DOHH2 (cell line): ENCODE data around the gene RAMP3.

ENCODE experiments used
- H3F3A ChIP-seq: fragments of 200-600 bp; sonication (generic), shearing (Covaris generic); 2 replicates; pipeline ENCODE4 v1.6.0; 2016; ENCODE audit warnings: antibody characterized with exemption, mild to moderate bottlenecking; ENCODE audit not compliant: control insufficient read depth, insufficient read depth
- H3K27ac ChIP-seq: fragments of 200-600 bp; sonication (generic); 2 replicates; pipeline ENCODE4 v1.5.1; 2014; ENCODE audit warnings: low read depth, mild to moderate bottlenecking, low read length, moderate library complexity
- H3K27me3 ChIP-seq: fragments of 200-600 bp; sonication (generic); 2 replicates; pipeline ENCODE4 v1.6.1; 2014; ENCODE audit warnings: mild to moderate bottlenecking, low read length, mixed read lengths; ENCODE audit not compliant: control insufficient read depth
- H3K36me3 ChIP-seq: fragments of 200-600 bp; sonication (generic); 2 replicates; pipeline ENCODE4 v1.6.1; 2014; ENCODE audit warnings: mild to moderate bottlenecking, low read length, moderate library complexity, mixed read lengths; ENCODE audit not compliant: control insufficient read depth
- H3K4me1 ChIP-seq: fragments of 200-600 bp; sonication (generic); 2 replicates; pipeline ENCODE4 v1.6.1; 2014; ENCODE audit warnings: mild to moderate bottlenecking, low read length, mixed read lengths; ENCODE audit not compliant: control insufficient read depth
- H3K4me2 ChIP-seq: fragments of 200-600 bp; sonication (generic); 2 replicates; pipeline ENCODE4 v1.6.0; 2014; ENCODE audit warnings: mild to moderate bottlenecking, low read length, moderate library complexity
- H3K4me3 ChIP-seq: fragments of 200-600 bp; sonication (generic); 2 replicates; pipeline ENCODE4 v1.5.1; 2014; ENCODE audit warnings: mild to moderate bottlenecking, low read length, mixed read lengths
- H3K79me2 ChIP-seq: fragments of 200-600 bp; sonication (generic); 2 replicates; pipeline ENCODE4 v1.6.1; 2014; ENCODE audit warnings: mild to moderate bottlenecking, low read length, mixed read lengths; ENCODE audit not compliant: control insufficient read depth
- H3K9me2 ChIP-seq: fragments of 200-600 bp; sonication (generic); replicated peaks from 2 replicates; pipeline ENCODE4 v1.6.1; 2014; ENCODE audit warnings: mild to moderate bottlenecking, low read length, mixed read lengths; ENCODE audit not compliant: control insufficient read depth
- H3K9me3 ChIP-seq: fragments of 200-600 bp; sonication (generic); 2 replicates; pipeline ENCODE4 v1.6.1; 2014; ENCODE audit warnings: antibody characterized with exemption, low read length, mixed read lengths; ENCODE audit not compliant: control insufficient read depth, insufficient read depth
- H4K20me1 ChIP-seq: fragments of 200-600 bp; sonication (generic); 2 replicates; pipeline ENCODE4 v1.6.0; 2014; ENCODE audit warnings: low read depth, mild to moderate bottlenecking, antibody characterized with exemption, low read length, moderate library complexity; ENCODE audit not compliant: control insufficient read depth, insufficient read depth
- EZH2phosphoT487 ChIP-seq: fragments of 200-600 bp; sonication (generic); IDR thresholded peaks from 2 replicates; pipeline ENCODE4 v1.6.1; 2017; ENCODE audit warnings: borderline replicate concordance, mild to moderate bottlenecking, antibody characterized with exemption, low read length, moderate library complexity, mixed read lengths
- TF ChIP-seq, protein P1 (sequence below): fragments of 200-600 bp; sonication (generic); IDR thresholded peaks from one replicate; pipeline ENCODE4 v1.5.1; 2014; ENCODE audit warnings: antibody characterized with exemption, mild to moderate bottlenecking, low read depth, low read length; ENCODE audit not compliant: poor library complexity, severe bottlenecking

RAMP3 gene

DNA sequence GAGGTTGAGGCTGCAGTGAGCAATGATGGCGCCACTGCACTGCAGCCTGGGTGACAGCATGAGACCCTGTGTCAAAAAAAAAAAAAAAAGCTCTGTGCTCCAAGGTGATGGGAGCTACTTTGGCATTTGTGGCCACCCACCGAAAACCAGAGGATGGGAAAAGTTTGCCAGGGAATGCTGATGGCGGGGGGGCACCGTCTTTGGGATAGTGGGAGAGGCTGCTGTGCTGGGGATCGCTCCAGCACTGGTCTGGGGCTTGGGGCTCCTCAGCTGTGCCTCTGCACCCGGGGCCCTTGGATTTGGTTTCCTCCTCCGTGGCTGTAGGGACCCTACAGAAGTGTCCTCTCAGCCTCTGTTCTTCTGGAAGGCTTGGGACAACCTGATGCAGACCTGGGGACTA is 11.7 kb upstream of the RAMP3 start:
- TF ChIP-seq EZH2phosphoT487: no peak
- TF ChIP-seq, protein P1, sequence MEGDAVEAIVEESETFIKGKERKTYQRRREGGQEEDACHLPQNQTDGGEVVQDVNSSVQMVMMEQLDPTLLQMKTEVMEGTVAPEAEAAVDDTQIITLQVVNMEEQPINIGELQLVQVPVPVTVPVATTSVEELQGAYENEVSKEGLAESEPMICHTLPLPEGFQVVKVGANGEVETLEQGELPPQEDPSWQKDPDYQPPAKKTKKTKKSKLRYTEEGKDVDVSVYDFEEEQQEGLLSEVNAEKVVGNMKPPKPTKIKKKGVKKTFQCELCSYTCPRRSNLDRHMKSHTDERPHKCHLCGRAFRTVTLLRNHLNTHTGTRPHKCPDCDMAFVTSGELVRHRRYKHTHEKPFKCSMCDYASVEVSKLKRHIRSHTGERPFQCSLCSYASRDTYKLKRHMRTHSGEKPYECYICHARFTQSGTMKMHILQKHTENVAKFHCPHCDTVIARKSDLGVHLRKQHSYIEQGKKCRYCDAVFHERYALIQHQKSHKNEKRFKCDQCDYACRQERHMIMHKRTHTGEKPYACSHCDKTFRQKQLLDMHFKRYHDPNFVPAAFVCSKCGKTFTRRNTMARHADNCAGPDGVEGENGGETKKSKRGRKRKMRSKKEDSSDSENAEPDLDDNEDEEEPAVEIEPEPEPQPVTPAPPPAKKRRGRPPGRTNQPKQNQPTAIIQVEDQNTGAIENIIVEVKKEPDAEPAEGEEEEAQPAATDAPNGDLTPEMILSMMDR: no peak
- H3K9me3 ChIP-seq: peaks cover 3% of the 10 kb centered on the region; the same call in 1 of the 2 replicates
- peaks cover 29% of the 10 kb centered on the region for H3K27me3 ChIP-seq
- H3K79me2 ChIP-seq: no peaks in the 10 kb centered on the region
- H3K4me1 ChIP-seq: peaks cover 4% of the 10 kb centered on the region
- H4K20me1 ChIP-seq: no peaks in the 10 kb centered on the region
- no peak overlapping the region for H3K27ac ChIP-seq
- no peak overlapping the region for H3K4me3 ChIP-seq
- H3K9me2 ChIP-seq: no peaks in the 10 kb centered on the region
- H3F3A ChIP-seq: no peaks in the 10 kb centered on the region
- no peak overlapping the region for H3K4me2 ChIP-seq
- no peaks in the 10 kb centered on the region; the same call in 1 of the 2 replicates for H3K36me3 ChIP-seq

GRCh38 chr7:45146531-45147379 is 10.8 kb upstream of the RAMP3 start:
- Histone ChIP-seq H4K20me1 (no peaks in the 10 kb centered on the region), H3K9me2 (no peaks in the 10 kb centered on the region), H3K4me3 (no peak overlapping the region), H3K4me1 (no peaks in the 10 kb centered on the region), H3K36me3 (no peaks in the 10 kb centered on the region), H3K9me3 (no peaks in the 10 kb centered on the region), H3K27ac (no peak overlapping the region), H3K4me2 (no peak overlapping the region), H3K27me3 (peaks cover 35% of the 10 kb centered on the region), H3K79me2 (no peaks in the 10 kb centered on the region), H3F3A (no peaks in the 10 kb centered on the region)
- no peak for TF ChIP-seq EZH2phosphoT487
- TF ChIP-seq, protein P1: no peak

DNA sequence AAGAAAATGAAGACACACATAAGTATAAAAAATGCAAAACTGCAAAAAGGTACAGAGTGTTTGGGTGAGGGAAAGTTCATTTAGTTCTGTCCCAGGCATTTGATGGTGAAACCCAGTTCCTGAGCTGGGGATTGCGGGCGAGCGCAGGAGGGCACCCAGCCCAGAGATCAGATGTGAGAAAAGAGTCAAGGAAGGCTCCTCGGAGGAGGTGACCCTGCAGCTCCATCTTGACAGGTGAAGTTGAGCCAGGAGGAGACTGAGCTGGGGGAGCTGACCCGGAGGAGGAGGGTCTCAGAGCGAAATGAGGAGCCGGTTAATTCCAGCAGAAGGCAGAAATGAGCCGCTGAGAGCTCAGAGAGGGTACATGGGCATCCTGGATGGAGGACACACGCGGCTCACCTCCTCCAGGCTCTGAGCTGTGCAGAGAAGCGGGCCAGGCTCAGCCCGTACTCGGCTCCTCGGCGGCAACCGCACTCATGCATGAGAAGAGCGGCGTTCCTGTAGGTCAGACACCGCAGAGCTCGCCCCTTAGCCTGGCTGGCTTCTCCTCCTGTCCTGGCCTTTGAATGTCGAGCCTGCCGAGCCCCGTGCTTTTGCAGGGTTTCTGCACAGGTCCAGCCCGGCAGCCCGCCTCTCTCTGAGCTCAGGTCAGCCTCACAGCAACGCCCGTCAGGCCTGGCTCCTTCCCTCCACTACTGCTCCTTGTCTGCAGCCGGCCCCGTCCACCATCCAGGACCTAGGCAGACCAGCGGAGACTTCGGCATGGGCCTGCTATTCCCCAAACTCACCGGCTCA is 9.5 kb upstream of the RAMP3 start:
- TF ChIP-seq, protein P1: no peak
- no peak for TF ChIP-seq EZH2phosphoT487
- Histone ChIP-seq H3F3A (no peaks in the 10 kb centered on the region), H3K27me3 (peaks cover 35% of the 10 kb centered on the region), H3K4me3 (no peak overlapping the region), H3K79me2 (no peaks in the 10 kb centered on the region), H3K4me1 (peaks cover under 1% of the 10 kb centered on the region; the same call in 1 of the 2 replicates), H3K9me3 (no peaks in the 10 kb centered on the region), H3K9me2 (no peaks in the 10 kb centered on the region), H3K27ac (no peak overlapping the region), H4K20me1 (no peaks in the 10 kb centered on the region), H3K4me2 (no peak overlapping the region), H3K36me3 (no peaks in the 10 kb centered on the region)
